GM19099 (cell line): ENCODE measurements around the gene SIRPA.

Experiments used
- POLR2A ChIP-seq: IDR thresholded peaks from 3 replicates; pipeline ENCODE4 v1.6.1; 2011; ENCODE audit warnings: low read depth; ENCODE audit not compliant: insufficient read length; ENCODE audit errors: extremely low read depth

Gene SIRPA

DNA sequence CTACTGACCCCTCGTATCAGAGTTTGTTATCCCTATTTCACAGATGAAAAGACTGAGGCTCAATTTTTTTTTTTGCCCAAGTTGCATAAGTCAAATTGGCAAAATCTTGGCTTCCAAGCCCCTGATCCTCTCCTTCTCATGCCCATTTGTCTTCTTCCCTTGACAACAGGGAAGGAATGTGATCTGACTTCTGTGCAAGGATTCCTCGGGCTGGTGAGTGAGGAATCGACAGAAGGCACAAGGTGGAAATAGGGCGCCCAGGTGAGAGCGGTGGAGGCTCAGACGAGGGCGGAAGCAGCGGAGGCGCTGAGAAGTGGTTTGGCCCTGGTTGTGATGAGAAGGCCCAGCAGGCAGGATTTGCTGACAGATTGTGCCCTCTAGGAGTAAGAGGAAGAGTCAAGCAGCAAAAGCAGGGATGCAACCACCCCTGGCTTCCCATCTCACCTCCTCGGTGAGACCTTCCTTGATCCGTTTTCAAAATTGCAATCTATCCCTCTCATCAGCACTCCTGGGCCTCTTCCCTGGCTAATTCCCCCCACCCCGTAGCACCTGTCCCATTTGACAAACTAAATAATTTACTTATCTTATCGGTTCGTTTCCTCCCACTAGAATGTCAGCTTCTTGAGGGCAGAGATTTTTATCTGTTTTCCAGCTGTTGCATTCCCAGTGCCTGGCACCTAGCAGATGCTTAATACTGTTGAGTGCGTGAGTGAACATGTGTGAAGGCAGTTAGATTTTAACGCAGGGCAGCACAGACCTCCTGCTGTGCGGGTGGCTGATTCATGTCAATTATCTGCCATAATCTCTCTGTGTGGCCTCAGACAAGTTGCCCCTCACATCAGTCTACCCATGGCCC, 3.7 kb upstream of the SIRPA start:
- TF ChIP-seq POLR2A = no peak

DNA sequence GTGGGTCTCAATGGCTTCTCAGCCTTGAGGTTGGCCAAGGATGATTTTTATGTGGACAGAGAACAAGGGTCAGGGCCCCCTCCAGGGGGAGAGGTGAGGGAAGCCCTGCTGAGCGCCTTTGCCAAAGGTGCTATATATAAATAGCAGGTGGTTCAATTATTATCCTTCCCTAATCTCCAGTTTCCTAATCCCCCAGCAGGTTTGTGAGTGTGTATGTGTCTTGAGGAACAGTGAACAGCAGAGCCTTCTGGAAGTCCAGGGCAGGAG, 3.2 kb upstream of the SIRPA start:
- TF ChIP-seq POLR2A = no peak

DNA sequence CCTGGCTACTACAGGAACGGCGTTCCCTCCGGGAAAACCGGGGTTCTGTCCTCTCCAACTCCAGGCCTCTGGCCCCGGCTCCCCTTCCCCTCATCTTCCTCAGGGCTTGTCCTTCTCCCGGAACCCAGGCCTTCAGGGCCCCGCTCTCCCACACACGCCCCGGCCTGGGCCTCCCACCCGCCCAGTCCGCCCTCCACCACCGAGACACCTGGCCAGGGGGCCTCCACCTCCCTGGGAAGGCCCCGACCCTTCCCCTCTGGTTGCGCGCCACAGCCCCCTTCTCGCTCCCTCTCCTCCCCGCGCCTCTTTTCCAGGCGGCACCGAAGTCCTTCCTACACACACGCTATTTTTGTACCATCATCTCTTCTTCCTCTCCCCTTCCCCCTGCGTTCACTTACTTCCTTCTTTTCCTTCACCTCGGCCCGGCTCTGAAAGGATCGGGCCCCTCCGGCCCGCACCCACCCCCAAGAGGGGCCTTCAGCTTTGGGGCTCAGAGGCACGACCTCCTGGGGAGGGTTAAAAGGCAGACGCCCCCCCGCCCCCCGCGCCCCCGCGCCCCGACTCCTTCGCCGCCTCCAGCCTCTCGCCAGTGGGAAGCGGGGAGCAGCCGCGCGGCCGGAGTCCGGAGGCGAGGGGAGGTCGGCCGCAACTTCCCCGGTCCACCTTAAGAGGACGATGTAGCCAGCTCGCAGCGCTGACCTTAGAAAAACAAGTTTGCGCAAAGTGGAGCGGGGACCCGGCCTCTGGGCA, 1.3 kb upstream of the SIRPA start:
- no peak for TF ChIP-seq POLR2A

DNA sequence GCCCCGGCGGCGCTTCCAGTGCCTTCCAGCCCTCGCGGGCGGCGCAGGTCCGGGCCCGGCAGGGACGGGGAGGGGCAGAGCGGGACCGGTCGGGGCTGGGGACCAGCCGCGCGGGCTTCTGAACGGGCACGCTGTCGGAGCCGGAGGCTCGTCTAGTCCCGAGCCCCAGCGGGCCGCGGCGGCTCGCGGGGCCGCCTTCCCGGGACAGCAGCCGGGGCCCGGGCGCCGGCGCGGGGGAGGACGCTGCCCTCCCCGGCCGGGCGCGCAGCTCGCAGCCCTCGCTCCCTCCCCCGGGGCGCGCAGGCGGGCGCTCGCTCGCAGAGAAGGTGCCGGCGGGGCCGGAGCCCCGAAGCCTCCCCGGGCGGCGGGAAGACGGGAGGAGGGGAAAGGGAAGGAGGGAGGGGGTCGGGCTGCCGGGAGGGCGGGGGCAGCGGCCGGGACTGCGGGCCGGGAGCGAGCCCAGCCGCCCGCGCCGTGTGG, 696 bp upstream of the SIRPA start:
- TF ChIP-seq POLR2A = no peak

DNA sequence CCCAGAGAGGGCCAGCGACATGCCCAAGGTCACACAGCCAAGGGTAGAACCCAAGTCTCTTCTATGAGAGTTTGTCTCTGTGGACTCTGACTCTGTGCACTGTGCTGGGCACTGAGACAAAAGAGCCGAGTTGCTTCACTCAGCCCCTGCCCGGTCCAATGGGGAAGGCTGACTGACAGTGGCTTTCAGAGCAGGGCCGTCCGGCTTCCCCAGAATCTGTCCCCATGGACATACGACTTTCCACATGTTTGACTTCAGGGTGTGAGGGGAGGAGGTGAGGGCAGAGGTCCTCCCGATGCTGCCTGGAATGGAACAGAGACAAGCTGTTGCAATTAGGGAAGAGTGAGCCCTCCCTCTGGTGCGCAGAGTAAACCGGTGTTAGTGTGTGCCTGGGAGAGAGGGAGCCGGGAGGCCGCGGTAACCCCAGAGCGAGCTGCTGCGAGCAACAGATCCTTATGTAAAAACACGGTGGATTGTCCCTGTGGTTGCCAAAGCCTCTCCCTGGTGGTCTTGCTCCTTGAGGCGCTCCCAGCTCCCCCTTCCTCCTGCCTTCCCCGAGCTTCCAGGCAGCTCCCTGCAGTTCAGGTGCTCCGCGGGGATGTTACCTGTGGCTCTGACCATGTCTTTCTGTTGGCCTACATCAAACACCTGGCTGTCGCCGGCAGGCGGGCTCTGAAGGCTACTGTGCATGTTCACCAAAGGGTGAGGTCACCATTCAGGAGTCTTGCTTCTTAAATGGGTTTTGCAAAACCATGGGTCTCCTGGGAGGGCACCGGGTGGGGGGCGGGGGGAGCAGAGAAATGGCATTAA, 672 bp downstream of the SIRPA start:
- no peak for TF ChIP-seq POLR2A

DNA sequence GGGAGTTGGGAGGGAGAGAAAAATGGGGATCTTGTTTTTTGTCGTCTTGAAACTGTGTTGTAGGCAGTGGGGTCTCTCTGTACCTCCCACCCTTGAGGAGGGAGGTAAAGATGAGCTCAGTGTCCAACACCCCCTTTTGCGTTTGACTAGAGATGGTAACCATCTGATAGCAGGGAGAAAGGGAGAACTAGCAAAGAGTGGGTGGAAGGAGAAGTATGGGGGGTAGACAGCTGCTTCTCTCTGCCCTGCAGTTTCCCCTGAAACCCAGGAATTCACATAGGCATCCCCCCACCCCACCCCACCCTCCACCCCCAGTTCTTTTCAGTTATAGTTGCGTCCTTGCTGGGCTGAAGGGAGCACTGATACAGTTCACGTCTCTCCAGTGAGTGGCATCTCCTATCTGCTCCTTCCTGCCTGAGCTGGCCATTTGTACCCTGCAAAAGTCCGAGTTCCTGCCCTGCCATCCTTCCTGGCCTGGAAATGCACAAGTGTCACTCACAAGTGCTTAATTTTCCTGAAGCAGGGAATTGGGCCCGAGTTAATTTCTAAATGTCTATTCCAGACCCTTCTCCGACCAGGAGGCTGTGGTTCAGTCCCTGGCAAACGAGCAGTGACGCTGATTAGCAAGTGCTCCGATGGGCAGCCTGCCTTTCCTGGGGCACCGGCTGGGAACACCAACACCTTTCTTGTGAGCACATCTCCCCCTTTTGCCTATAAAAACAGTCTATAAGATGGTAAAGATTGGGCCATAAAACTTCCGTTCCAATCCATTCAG, 1.5 kb downstream of the SIRPA start:
- no peak for TF ChIP-seq POLR2A

DNA sequence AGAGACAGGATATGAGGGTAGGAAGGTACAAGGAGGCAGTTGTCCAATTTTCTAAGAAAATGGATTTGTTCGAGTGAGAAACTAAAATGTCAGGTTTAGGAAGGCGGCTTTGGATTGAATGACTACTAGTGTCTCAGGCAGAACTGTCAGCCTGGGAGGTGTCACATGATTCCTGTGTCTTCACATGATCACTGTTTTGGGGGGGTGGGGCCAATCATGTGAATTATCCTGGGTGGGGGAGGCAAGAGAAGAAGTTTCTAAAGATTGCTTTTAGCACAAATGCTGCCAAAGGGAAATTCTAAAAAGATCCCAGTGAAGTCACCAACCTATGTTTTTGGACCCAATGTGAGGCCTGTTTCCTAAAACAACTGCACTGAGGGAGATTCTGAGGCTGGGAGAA, 2.3 kb downstream of the SIRPA start:
- no peak for TF ChIP-seq POLR2A

DNA sequence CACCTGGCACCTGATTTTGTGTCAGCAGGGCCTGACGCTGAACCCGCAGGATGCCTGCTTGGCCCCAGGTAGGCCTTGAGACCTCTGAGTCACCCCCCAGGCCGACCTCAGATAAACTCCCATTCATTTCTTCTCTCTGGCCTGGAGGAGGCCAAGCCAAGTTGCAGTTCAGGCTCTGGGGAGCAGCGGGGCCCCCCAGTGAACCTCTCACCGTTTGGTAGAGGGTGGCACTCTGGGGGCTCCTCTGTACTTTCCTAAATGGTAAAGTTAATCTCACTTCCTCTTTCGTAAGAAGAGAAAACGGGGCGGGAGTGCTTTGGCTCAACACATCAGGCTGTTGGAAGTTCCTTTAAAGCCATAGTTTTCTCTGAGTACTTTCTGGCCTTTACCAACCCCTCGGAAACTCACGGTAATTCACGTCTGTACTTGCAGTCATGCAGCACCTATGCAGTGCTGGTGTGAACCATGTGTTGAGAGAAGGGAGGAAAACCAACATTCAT, 2.8 kb downstream of the SIRPA start:
- TF ChIP-seq POLR2A = no peak

DNA sequence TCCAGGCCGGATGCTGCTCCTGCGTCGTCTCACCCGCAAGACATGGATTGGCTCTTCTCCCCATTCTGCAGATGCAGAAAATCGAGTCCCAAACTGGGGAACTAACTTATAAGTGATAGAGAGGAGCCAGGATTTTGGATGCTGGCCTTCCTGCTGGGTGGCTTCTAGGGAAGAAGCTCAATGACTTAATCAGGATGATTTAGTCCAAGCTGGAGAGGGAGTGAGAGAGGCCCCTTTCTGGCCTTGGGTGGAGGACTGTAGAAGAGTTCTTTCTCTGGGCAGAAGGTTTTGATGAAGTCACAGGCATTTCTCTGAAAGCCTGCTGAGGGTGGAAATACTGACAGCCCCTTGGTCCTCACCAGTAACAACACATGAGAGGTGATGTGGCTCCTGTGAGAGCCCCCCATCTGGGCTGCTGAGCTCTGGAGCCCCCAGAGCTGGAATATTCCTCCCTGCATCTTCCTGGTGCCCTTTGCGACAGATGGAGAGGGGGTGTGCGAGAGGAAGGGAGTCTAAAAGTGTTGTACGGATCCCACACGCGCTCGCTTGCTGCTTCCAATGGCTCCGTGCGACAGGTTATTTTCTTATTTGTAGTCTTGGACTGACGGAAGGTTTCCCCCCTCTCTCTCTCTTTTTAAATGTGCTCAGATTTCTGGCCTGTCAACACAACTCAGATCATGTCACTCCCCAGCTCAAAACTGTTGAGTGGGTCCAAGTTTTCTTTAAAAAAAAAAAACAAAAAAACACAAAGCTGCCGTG, 3.5 kb downstream of the SIRPA start:
- TF ChIP-seq POLR2A = no peak

DNA sequence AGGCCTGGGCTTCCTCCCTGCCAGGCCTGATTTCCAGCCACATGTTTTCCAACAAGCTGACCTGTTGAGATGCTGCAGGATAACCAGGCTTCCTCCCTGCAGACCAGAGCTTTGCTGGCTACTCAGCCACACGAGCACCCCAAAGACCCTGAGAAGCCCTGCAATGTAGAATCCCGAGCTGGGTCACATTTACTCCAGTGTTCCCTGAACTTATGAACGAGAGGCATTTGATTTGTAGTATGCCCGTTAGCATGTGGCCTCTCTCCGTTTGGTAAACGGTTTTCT, 4.0 kb downstream of the SIRPA start:
- no peak for TF ChIP-seq POLR2A

DNA sequence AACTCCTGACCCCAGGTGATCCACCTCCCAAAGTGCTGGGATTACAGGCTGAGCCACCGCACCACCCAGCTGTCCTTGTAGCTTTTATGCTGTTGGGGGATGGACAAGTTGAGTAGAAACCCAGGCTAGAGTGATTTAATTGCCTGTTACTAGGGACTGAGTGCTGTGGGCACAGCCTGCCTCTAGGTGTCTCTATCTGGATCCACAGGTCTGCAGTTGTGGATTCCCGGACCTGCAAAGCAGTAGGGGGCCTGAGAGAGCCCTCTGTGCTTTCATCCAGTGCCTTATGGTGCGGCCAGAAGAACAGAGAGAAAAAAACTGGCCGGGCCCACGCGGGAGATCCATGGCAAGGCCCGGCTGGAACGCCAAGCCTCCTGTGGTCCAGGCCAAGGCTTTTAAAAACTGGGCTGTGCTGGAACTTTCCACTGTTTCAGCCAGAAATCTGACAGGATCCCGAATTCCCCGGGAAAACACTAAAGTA, 5.2 kb downstream of the SIRPA start:
- TF ChIP-seq POLR2A = no peak

DNA sequence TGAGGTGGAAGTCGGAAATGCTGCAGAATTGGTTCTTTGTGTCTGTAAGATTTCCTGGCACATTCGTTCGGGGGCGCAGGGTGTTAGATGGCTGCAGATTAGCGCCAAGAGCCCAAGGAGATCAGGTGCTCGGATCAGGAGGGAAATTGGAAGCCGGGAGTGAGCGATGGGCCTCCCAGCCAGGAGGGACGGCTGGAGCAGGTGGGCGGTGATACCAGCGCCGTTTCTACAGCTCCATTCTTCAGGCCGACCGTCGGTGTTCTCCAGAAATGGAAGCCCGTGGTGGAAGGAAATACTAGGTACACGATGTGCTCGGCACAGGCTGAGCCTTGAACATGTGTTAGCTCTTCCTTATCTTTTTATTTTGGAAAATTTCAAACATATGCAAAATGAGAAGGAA, 6.5 kb downstream of the SIRPA start:
- no peak for TF ChIP-seq POLR2A

DNA sequence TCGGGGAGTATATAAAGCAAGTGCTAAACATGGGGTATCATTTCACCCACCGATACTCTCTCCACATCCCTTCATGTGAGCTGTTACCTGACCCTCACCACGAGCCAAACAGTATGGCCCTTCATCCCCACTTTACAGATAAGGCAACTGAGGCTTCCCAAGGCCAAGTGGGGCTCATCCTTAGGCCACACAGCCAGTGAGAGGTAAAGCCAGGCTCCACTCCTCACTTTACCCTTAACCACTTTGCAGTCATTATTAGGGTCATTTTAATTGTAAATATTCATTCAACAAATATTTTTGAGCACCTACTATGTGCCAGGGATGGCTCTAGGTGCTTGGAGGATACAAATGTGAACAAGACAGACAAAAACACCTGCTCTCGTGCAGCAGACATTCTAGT, 7.0 kb downstream of the SIRPA start:
- no peak for TF ChIP-seq POLR2A

DNA sequence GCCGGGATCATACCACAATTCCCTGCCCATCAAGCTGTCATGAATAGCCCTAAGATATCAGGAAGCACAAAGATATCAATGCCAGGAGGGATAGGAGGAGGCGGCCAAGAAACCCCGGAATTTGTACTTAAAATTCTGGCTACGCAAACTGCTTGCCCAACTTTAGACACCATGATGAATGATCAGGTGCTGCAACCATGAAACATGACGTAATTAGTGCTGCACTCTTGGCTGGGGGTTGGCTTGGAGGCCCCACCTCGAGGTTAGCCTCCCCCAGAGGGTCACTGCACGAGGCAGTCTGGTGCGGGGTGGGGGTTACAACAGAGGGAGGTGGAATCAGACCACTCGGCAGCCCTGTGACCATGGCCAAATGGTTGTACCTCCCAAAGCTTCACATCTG, 8.9 kb downstream of the SIRPA start:
- no peak for TF ChIP-seq POLR2A
